CD4-positive, alpha-beta T cell (primary cell): ENCODE results near the gene CDKAL1. TPM values are rescaled to one million over a fixed set of nuclear protein-coding genes. Genes with fewer than 3 reads are reported as not detected.

Experiments
- ATAC-seq: fragments of 200-7000 bp; cut with Tn5 transposase; one replicate; pipeline ENCODE4 v1.10.0; 2022; ENCODE audit warnings: mild to moderate bottlenecking; ENCODE audit not compliant: poor library complexity
- CTCF ChIA-PET: fragments of 350-600 bp; sonication (Branson Sonifier 250); formaldehyde crosslinking; loops from one replicate; lab custom pipeline; 2021; ENCODE audit warnings: antibody characterized with exemption, inconsistent platforms; lab: Charles Lee
- POLR2A ChIA-PET: fragments of 350-600 bp; sonication (Branson Sonifier 250); formaldehyde crosslinking; loops from one replicate; lab custom pipeline; 2021; ENCODE audit warnings: antibody characterized with exemption, inconsistent platforms; lab: Charles Lee
- DNase-seq, 14 experiments: peaks; one replicate each; pipeline ENCODE4 v3.0.0-alpha.2; 2013 to 2020; ENCODE audit warnings: mixed read lengths in 2 of 14
- H3K27ac ChIP-seq, 2 donors: one replicate each; pipeline versions ENCODE4 v1.5.1 to v1.7.0; 2013; ENCODE audit warnings: low read length in 2 of 2, low read depth in 1 of 2, mild to moderate bottlenecking in 1 of 2
- H3K27me3 ChIP-seq, 2 experiments: 1 replicate in 1 of 2; 2 replicates in 1 of 2; pipeline versions ENCODE4 v1.6.1 to v1.7.0; 2013; ENCODE audit warnings: low read length in 2 of 2, control low read depth in 1 of 2, mild to moderate bottlenecking in 1 of 2, moderate library complexity in 1 of 2; ENCODE audit not compliant: insufficient read depth in 2 of 2, control insufficient read depth in 1 of 2
- H3K36me3 ChIP-seq: one replicate; pipeline ENCODE4 v1.6.1; 2013; ENCODE audit warnings: low read length, control low read depth; ENCODE audit not compliant: insufficient read depth
- H3K4me1 ChIP-seq: one replicate; pipeline ENCODE4 v1.6.1; 2013; ENCODE audit warnings: low read length, control low read depth; ENCODE audit not compliant: insufficient read depth
- H3K4me3 ChIP-seq: one replicate; pipeline ENCODE4 v1.5.1; 2013; ENCODE audit warnings: mild to moderate bottlenecking, low read length, moderate library complexity
- H3K9me3 ChIP-seq, 2 experiments: 1 replicate in 1 of 2; 2 replicates in 1 of 2; pipeline versions ENCODE4 v1.6.1 to v1.7.0; 2013; ENCODE audit warnings: low read length in 2 of 2, mild to moderate bottlenecking in 2 of 2, control low read depth in 1 of 2, moderate library complexity in 1 of 2; ENCODE audit not compliant: control insufficient read depth in 1 of 2, insufficient read depth in 1 of 2
- H3K27ac Mint-ChIP-seq: one replicate; pipeline ENCODE4 v1.8.0; 2020; ENCODE audit warnings: mixed read lengths
- H3K27me3 Mint-ChIP-seq: one replicate; pipeline ENCODE4 v1.8.0; 2021; ENCODE audit warnings: mixed read lengths
- H3K36me3 Mint-ChIP-seq: one replicate; pipeline ENCODE4 v1.8.0; 2021; ENCODE audit warnings: low read depth, mixed read lengths
- H3K4me1 Mint-ChIP-seq: one replicate; pipeline ENCODE4 v1.8.0; 2021; ENCODE audit warnings: low read depth, mixed read lengths
- H3K4me3 Mint-ChIP-seq: one replicate; pipeline ENCODE4 v1.8.0; 2020; ENCODE audit warnings: mild to moderate bottlenecking, mixed read lengths
- H3K9me3 Mint-ChIP-seq: one replicate; pipeline ENCODE4 v1.8.0; 2020; ENCODE audit warnings: mixed read lengths
- intact Hi-C, 2 experiments: fragments of 100-400 bp; cut with DNase I in 1 of 2; cut with micrococcal nuclease in 1 of 2; formaldehyde crosslinking; loops; one replicate each; pipeline versions ENCODE4 v1.15.1 to v1.9.0; 2023 to 2025; cut with DNase I, micrococcal nuclease
- total RNA-seq, 174 experiments: library from RNA in 2 of 174; stranded (reverse) in 2 of 174; gene quantifications; one replicate each; pipeline ENCODE4 v1.2.3 and lab custom pipeline; 2021 to 2026
- TF ChIP-seq, protein P1 (sequence below): fragments of 200-600 bp; IDR thresholded peaks from one replicate; pipeline ENCODE4 v1.8.0; 2022; ENCODE audit warnings: antibody characterized with exemption, mild to moderate bottlenecking

CDKAL1 gene
- total RNA-seq, 2 experiments from 2014 or later, result 21.3 to 23.9 TPM

DNA sequence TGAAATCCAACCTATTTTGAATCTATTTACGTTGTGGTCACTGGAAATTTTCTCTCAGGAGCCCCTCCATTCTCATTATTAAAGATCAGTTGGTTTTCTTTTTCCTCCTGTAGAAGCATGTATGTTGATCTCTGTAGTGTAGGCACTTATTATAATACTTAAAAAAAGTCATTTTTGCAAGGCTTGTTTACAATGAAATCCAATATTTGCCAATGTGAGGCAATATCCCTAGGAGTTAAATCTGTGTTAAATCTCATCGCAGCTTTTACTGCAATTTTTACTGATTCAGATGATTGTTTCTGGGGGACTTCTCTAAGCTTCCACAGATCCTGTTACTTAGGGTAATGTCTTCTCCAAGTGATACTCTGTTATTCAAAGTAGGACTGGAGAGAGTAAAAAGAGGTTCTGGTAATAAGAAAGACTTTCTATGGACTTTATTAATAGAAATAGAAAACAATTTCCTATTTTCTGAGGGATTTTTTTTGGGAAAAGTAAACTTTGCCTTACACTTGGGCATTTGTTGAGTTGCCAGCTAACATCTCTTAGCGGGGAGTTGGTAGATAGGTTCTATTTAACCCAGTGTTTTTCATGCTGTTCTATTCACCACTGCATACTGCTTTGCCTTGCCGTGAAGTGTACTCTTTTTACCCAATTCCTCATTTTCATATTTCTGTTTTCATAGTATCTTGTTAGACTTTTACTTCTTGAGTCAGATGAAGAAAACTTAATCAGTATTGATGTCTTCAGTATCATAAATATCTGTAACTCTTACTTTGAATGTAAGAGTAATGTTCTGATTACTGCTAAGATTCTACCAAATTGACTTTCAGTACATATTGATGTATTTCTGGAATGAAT lies 48.6 kb downstream of the CDKAL1 start:
- H3K4me3 Mint-ChIP-seq, result no peak overlapping the region
- CTCF ChIA-PET, result interaction anchor here (1.4 kb wide), 1 partner anchor 13 kb away, joined by 3 read pairs; no protein-coding TSS in a partner anchor

DNA sequence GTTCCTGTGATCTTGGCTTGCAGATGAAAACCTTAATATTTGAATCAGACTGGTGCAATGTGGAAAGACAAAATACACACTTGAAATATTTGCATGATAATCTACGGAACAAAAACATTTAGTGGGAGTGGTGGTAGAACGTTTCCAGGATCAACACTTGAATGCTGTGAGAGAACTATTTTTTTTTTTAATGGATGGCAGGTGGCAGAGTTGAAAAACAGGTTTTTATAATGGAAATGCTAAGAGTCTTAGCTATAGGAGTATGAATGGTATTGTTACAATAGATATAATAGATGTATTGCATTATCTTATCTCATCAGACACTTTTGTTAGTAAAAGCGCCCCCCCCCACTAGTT lies 49.2 kb downstream of the CDKAL1 start:
- intact Hi-C loops, result no loop called here
- Mint-ChIP-seq H3K27ac (no peak overlapping the region), H3K9me3 (no peaks in the 10 kb centered on the region), H3K36me3 (peaks cover 62% of the 10 kb centered on the region), H3K27me3 (no peaks in the 10 kb centered on the region), H3K4me3 (no peak overlapping the region), H3K4me1 (peaks cover 28% of the 10 kb centered on the region)
- DNase-seq (no peak), ATAC-seq (no peak)
- POLR2A ChIA-PET, result no interaction called here
- TF ChIP-seq, protein P1, sequence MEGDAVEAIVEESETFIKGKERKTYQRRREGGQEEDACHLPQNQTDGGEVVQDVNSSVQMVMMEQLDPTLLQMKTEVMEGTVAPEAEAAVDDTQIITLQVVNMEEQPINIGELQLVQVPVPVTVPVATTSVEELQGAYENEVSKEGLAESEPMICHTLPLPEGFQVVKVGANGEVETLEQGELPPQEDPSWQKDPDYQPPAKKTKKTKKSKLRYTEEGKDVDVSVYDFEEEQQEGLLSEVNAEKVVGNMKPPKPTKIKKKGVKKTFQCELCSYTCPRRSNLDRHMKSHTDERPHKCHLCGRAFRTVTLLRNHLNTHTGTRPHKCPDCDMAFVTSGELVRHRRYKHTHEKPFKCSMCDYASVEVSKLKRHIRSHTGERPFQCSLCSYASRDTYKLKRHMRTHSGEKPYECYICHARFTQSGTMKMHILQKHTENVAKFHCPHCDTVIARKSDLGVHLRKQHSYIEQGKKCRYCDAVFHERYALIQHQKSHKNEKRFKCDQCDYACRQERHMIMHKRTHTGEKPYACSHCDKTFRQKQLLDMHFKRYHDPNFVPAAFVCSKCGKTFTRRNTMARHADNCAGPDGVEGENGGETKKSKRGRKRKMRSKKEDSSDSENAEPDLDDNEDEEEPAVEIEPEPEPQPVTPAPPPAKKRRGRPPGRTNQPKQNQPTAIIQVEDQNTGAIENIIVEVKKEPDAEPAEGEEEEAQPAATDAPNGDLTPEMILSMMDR, result no peak
- H3K27ac ChIP-seq, result no peak overlapping the region
- CTCF ChIA-PET, result interaction anchor here (1.4 kb wide), 1 partner anchor 14 kb away, joined by 3 read pairs; no protein-coding TSS in a partner anchor
- peaks cover 8% of the 10 kb centered on the region for H3K36me3 ChIP-seq
- H3K9me3 ChIP-seq, result no peaks in the 10 kb centered on the region
- H3K27me3 ChIP-seq, result no peaks in the 10 kb centered on the region
- H3K4me1 ChIP-seq, result no peaks in the 10 kb centered on the region
- H3K4me3 ChIP-seq, result no peak overlapping the region

More for the DNA sequence above, 48.6 kb downstream of the CDKAL1 start:
- Mint-ChIP-seq H3K27me3 (no peaks in the 10 kb centered on the region), H3K36me3 (peaks cover 62% of the 10 kb centered on the region), H3K27ac (no peak overlapping the region), H3K4me1 (peaks cover 22% of the 10 kb centered on the region), H3K9me3 (no peaks in the 10 kb centered on the region)
- Histone ChIP-seq H3K4me3 (no peak overlapping the region), H3K27me3 (no peaks in the 10 kb centered on the region), H3K9me3 (no peaks in the 10 kb centered on the region), H3K36me3 (peaks cover 9% of the 10 kb centered on the region), H3K4me1 (no peaks in the 10 kb centered on the region), H3K27ac (no peak overlapping the region)
- POLR2A ChIA-PET, result no interaction called here
- ATAC-seq, result no peak
- intact Hi-C loops, result no loop called here
- DNase-seq, result no peak
- TF ChIP-seq, protein P1, result no peak

DNA sequence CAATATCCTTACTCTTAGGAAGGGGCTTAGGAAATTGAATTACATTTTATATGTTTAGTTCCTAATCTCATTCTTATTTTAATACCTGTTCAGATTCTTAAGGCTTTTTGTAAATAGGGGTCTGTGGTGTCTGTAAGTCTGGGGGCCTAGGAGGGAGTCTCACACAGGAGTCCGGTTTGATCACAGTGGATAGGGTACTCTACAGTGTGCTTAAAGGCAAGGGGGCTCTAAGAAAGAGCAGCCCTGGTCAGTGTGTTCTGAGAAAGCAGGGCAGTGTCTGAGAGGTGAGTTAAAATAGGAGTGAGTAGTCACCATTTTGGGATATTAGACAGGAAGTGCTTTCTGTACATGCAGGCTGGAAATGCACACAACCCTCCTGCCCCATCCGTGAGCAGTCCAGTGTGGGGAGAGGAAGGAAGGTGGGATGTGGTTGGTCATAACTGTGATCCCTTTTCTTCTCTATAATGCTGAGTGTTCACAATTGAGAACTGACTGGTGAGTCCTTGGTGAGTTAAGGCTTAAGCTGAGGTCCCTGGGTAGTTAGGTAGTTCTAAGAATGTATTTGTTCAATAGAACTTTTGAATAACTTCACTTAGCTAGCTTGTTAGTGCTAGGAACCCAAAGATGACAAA lies 50.0 kb downstream of the CDKAL1 start:
- Histone ChIP-seq H3K4me1 (no peaks in the 10 kb centered on the region), H3K4me3 (no peak overlapping the region), H3K9me3 (no peaks in the 10 kb centered on the region), H3K27ac (no peak overlapping the region), H3K27me3 (no peaks in the 10 kb centered on the region), H3K36me3 (peaks cover 5% of the 10 kb centered on the region)
- ChIA-PET POLR2A (no interaction called here), CTCF (no interaction called here)
- Mint-ChIP-seq H3K4me3 (no peak overlapping the region), H3K9me3 (no peaks in the 10 kb centered on the region), H3K27ac (no peak overlapping the region), H3K27me3 (no peaks in the 10 kb centered on the region), H3K36me3 (peaks cover 59% of the 10 kb centered on the region), H3K4me1 (peaks cover 34% of the 10 kb centered on the region)
- DNase-seq (no peak), ATAC-seq (no peak)
- intact Hi-C loops, result no loop called here
- TF ChIP-seq, protein P1, result no peak
